ENCODE data around the gene KLHDC3.

The KLHDC3 gene

GRCh38 chr6:42978839-42979522, 35.1 kb upstream of the KLHDC3 start, which contains the start of gene PEX6:
Gene PEX6 (minus strand): TSS chr6:42979181. CDS start chr6:42979150, 31 bp downstream.
- no peak for TF ChIP-seq CTCF (IDR thresholded peaks at IDR 0.05; ENCODE audit: low read depth, low read length)
- peak within 1 kb of the TSS; percentile 70 to 71 for H3K4me3 ChIP-seq (replicated peaks in 1 of 2; ENCODE audit: low read depth in 2 of 2, low read length in 2 of 2)
- peak; percentile 77 to 78 for DNase-seq (ENCODE audit: low read depth in 2 of 2)

GRCh38 chr6:42979523-42980177, 34.4 kb upstream of the KLHDC3 start:
- no peak for TF ChIP-seq CTCF (IDR thresholded peaks at IDR 0.05; ENCODE audit: low read depth, low read length)
- peak in 1 of 2 donors; percentile 56 for DNase-seq (ENCODE audit: low read depth in 2 of 2)
- peak overlapping the region; percentile 70 to 71 for H3K4me3 ChIP-seq (replicated peaks in 1 of 2; ENCODE audit: low read depth in 2 of 2, low read length in 2 of 2)

- H3K4me3 ChIP-seq (replicated peaks in 1 of 2; ENCODE audit: low read depth in 2 of 2, low read length in 2 of 2) = no peak overlapping the region
- peak in 1 of 2 donors; percentile 25 for DNase-seq (ENCODE audit: low read depth in 2 of 2)
- TF ChIP-seq CTCF (IDR thresholded peaks at IDR 0.05; ENCODE audit: low read depth, low read length) = no peak
Observed at GRCh38 chr6:42981836-42982235, 32.2 kb upstream of the KLHDC3 start.

- no peak for TF ChIP-seq CTCF (IDR thresholded peaks at IDR 0.05; ENCODE audit: low read depth, low read length)
- H3K4me3 ChIP-seq (replicated peaks in 1 of 2; ENCODE audit: low read depth in 2 of 2, low read length in 2 of 2) = peak within 1 kb of the TSS; percentile 72 to 82
- peak; percentile 99 for DNase-seq (ENCODE audit: low read depth in 2 of 2)
Observed at GRCh38 chr6:42984001-42984923, 29.8 kb upstream of the KLHDC3 start, which contains the start of gene PPP2R5D. Gene PPP2R5D (plus strand): TSS chr6:42984570. CDS start chr6:42984678, 108 bp downstream.

GRCh38 chr6:42984924-42985475, 29.0 kb upstream of the KLHDC3 start:
- H3K4me3 ChIP-seq (replicated peaks in 1 of 2; ENCODE audit: low read depth in 2 of 2, low read length in 2 of 2) = peak overlapping the region; percentile 72 to 82
- no peak for TF ChIP-seq CTCF (IDR thresholded peaks at IDR 0.05; ENCODE audit: low read depth, low read length)
- DNase-seq (ENCODE audit: low read depth in 2 of 2) = peak; percentile 14 to 35

Measured in cardiac fibroblast (primary cell).